Astrocyte of the cerebellum (primary cell): ENCODE data around the gene HMGB1.

Experiments
- DNase-seq: peaks from one replicate; pipeline ENCODE4 v3.0.0-alpha.2; 2011; ENCODE audit warnings: low read depth
- H3K4me3 ChIP-seq: 2 replicates; pipeline ENCODE4 v1.5.1; 2011; ENCODE audit warnings: mild to moderate bottlenecking, low read depth, low read length, moderate library complexity
- in situ Hi-C: cut with HindIII; loops from 2 replicates; pipeline ENCODE4 v1.10.0; 2017; ENCODE audit warnings: low sequenced_read_pairs
- TF ChIP-seq, protein P1 (sequence below): IDR thresholded peaks from 2 replicates; pipeline ENCODE4 v1.5.1; 2012; ENCODE audit warnings: low read length, low read depth, moderate library complexity, mild to moderate bottlenecking; ENCODE audit errors: missing control alignments

Gene HMGB1

GRCh38 chr13:30422054-30422839 is 43.5 kb downstream of the HMGB1 start, which contains the start of gene UBE2L5:
Gene UBE2L5, plus strand, starts transcription at chr13:30422493. Its CDS starts 5,498 bp downstream, at chr13:30427991.
- DNase-seq: peak; percentile 64
- H3K4me3 ChIP-seq: peak within 1 kb of the TSS; percentile 58
- TF ChIP-seq, protein P1, sequence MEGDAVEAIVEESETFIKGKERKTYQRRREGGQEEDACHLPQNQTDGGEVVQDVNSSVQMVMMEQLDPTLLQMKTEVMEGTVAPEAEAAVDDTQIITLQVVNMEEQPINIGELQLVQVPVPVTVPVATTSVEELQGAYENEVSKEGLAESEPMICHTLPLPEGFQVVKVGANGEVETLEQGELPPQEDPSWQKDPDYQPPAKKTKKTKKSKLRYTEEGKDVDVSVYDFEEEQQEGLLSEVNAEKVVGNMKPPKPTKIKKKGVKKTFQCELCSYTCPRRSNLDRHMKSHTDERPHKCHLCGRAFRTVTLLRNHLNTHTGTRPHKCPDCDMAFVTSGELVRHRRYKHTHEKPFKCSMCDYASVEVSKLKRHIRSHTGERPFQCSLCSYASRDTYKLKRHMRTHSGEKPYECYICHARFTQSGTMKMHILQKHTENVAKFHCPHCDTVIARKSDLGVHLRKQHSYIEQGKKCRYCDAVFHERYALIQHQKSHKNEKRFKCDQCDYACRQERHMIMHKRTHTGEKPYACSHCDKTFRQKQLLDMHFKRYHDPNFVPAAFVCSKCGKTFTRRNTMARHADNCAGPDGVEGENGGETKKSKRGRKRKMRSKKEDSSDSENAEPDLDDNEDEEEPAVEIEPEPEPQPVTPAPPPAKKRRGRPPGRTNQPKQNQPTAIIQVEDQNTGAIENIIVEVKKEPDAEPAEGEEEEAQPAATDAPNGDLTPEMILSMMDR: no peak
- in situ Hi-C loops: no loop called here

GRCh38 chr13:30421093-30422053 is 44.4 kb downstream of the HMGB1 start:
- TF ChIP-seq, protein P1: no peak
- DNase-seq: peak; percentile 57
- in situ Hi-C loops: no loop called here
- peak overlapping the region; percentile 58 for H3K4me3 ChIP-seq

DNA sequence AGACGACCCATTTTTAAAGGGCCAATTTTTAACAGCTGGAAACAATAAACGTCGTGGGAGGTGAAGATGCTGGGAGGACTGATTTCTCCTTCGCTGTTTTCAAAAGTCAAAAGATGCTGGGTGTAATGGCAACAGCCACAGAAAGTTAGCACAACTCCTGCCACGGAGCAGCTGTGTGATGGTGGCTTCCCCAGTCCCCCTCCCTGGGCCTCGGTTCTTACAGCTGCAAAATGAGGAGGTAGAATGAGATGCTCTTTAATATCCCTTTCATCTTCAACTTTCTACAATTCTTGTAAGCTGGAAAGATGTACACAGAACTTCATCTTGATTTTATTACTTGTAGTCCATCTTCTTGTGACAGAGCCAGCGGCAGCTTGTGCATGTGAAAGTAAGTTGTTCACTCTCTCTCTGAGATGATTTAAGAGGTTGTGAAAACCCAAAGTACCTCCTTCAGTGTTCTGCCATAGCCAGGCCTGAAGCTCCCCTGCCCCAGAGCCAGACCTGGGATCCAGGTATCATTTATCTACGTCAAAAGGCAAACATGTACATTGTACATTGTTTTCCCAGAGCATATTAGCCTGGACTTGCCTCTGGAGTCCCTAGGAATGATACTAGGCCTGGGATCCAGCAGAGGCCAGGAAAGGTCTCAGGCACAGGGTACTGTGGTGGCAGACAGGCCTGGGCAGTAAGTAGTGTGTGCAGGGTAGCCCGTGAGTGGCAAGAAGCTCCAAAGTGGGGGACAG is 46.8 kb downstream of the HMGB1 start:
- no peak for DNase-seq
- in situ Hi-C loops: no loop called here
- TF ChIP-seq, protein P1: no peak
- H3K4me3 ChIP-seq: no peak overlapping the region

GRCh38 chr13:30418075-30418716 is 47.5 kb downstream of the HMGB1 start:
- TF ChIP-seq, protein P1: no peak
- DNase-seq: no peak
- in situ Hi-C loops: no loop called here
- H3K4me3 ChIP-seq: no peak overlapping the region

GRCh38 chr13:30416471-30416870 is 49.3 kb downstream of the HMGB1 start:
- no peak overlapping the region for H3K4me3 ChIP-seq
- in situ Hi-C loops: no loop called here
- TF ChIP-seq, protein P1: no peak
- DNase-seq: no peak
